CMK (cell line): ENCODE data around the gene TMC6.

Source experiments
- DNase-seq: peaks from one replicate; pipeline ENCODE4 v3.0.0-alpha.2; 2010; ENCODE audit warnings: low read depth

TMC6 gene

DNA sequence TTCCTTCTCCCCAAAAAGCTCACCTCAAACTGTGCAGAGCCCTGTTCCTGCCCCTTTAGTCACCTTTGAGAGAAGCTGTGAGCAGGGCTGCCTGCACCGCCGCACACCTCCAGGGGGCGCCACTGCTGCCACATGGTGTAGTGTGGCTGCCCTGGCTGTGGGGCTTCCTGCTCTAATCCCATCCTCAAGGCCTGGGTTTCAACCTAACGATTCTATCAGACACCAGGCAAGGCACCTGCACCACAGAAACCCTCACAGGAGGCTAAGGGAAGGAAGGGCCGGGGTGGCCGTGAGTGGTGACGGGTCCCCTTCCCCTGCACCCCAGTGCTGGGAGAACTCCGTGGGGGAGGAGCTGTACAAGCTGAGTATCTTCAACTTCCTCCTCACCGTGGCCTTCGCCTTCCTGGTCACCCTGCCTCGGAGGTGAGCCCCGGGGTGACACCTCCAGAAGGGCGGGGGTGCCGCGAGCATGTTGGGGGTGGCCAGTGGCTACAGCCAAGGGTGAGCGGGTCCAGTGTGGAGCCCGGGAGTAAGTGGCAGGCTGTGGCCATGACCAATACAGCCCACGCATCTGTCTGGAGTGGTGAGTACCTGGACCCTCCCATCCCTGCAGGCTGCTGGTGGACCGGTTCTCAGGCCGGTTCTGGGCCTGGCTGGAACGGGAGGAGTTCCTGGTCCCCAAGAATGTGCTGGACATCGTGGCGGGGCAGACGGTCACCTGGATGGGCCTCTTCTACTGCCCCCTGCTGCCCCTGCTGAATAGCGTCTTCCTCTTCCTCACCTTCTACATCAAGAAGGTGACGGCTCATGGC is 9.0 kb upstream of the TMC6 start:
- DNase-seq, result no peak

DNA sequence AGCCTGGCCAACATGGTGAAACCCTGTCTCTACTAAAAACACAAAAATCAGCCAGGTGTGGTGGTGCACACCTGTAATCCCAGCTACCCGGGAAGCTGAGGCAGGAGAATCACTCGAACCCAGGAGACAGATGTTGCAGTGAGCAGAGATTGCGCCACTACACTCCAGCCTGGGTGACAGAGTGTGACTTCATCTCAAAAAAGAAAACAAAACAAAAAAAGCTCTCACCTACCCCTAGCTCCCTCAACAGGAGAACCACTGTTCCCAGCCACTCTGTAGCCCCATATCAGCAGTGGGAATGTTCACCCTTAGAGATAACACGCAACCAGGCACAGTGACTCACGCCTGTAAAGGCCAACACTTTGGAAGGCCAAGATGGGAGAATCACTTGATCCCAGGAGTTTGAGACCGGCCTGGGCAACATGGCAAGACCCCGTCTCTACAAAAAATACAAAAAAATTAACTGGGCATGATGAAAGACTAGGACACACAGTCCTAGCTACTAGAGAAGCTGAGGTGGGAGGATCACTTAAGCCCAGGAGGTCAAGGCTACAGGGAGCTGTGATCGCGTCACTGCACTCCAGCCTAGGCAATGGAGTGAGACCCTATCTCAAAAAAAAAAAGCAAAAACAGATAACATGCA is 7.4 kb upstream of the TMC6 start:
- DNase-seq, result no peak

GRCh38 chr17:78134899-78135385 is 6.4 kb upstream of the TMC6 start:
- no peak for DNase-seq

- DNase-seq, result no peak
Measured at GRCh38 chr17:78133971-78134898, 5.7 kb upstream of the TMC6 start.

DNA sequence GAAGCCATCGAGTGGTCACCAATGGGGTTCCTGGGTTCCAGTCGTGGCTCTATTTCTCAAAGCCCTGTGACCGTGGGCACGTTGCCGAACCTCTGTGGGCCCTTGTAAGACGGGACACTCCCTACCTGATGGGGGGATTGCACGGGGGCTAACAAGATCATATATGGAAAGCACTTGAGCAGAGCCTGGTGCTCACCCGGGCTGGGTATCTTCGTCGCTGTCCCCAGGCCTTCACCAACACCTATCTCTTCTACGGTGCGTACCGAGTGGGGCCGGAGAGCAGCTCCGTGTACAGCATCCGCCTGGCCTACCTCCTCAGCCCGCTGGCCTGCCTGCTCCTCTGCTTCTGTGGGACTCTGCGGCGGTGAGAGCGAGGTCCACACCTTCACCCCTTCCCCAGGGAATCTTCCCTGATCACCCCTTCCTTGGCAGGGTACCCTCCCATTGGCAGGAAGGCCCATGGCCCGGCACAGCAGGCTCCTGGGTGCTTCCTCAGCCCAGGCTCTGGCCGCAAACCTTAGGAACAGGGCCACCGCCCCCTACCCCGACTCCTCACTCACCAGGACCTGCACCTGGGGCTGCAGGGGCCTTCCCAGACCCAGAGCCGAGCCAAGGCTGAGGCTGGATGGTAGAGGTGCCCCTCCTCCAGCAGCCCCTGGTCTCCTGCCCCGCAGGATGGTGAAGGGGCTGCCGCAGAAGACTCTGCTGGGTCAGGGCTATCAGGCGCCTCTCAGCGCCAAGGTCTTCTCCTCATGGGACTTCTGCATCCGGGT is 4.8 kb upstream of the TMC6 start:
- DNase-seq, result no peak

GRCh38 chr17:78132767-78133178 is 4.2 kb upstream of the TMC6 start:
- no peak for DNase-seq

DNA sequence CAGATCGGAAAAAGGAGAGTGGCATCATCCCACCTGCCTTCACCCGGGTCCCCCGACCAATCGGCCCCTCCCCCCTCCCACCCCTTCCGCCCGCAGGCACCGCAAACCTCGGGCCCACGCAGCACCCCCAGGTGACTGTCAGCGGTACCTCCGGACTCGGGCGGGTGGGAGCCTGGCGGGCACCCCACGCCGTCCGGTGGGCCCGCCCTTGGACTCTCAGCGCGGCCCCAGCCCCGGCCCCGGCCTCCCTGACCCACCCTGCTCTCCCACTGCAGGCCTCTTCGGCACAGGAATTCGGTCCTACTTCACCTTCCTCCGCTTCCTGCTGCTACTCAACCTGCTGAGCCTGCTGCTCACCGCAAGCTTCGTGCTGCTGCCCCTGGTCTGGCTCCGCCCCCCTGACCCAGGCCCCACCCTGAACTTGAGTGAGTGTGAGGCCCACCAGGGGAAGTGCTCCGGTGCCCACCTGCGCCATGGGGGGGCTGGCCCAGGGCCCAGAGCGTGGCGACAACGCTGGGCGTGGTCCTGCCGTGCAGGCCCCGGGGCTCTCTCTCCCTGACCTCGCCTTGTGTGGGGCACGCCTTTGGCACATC is 3.6 kb upstream of the TMC6 start:
- peak; percentile 73 for DNase-seq

- DNase-seq, result no peak
Measured at GRCh38 chr17:78131172-78132083, 2.9 kb upstream of the TMC6 start.

GRCh38 chr17:78130437-78131101 is 2.0 kb upstream of the TMC6 start, which contains the start of gene TMC8:
Gene TMC8 (plus strand): TSS chr17:78130771. CDS start chr17:78131589, 818 bp downstream.
- DNase-seq, result peak; percentile 87

DNA sequence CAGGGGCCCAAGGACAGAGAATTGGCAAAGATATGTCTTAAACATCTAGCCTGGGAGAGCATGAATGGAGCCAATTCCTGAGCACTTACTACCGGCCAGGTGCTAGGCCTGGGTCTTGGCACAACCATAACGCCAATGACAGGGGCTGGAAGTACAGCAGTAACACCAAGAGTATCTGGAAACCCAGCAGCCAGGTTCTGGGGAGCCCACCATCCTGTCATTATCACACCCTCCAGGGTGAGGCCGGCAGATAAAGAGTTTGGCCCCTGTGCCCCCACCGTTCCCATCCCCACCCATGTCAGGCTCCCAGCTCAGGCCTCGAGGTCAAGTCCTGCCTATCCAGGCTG is 1.5 kb upstream of the TMC6 start:
- DNase-seq, result no peak

GRCh38 chr17:78129351-78130089 is 965 bp upstream of the TMC6 start:
- DNase-seq, result peak; percentile 73

- DNase-seq, result no peak
Measured at GRCh38 chr17:78127888-78128550, 536 bp downstream of the TMC6 start.

GRCh38 chr17:78127239-78127887 is 1.2 kb downstream of the TMC6 start:
- peak; percentile 74 for DNase-seq

DNA sequence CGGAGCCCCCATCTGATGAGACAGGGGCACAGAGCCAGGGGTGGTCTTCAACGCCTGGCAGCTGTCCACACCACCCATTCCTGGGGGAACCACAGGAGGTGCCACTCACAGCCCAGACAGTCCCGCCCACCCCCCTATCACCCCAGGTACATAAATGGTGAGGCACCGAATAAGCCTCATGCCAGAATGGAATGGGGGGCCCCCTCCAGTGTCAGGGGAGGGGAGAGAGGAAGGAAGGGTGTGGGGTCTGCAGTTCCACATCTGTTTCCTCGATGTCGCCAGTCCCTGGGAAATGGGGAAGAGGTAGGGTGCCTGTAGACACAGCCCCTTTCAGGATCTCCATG is 1.7 kb downstream of the TMC6 start:
- peak; percentile 68 for DNase-seq

- DNase-seq, result no peak
Measured at GRCh38 chr17:78125976-78126894, 2.3 kb downstream of the TMC6 start.

DNA sequence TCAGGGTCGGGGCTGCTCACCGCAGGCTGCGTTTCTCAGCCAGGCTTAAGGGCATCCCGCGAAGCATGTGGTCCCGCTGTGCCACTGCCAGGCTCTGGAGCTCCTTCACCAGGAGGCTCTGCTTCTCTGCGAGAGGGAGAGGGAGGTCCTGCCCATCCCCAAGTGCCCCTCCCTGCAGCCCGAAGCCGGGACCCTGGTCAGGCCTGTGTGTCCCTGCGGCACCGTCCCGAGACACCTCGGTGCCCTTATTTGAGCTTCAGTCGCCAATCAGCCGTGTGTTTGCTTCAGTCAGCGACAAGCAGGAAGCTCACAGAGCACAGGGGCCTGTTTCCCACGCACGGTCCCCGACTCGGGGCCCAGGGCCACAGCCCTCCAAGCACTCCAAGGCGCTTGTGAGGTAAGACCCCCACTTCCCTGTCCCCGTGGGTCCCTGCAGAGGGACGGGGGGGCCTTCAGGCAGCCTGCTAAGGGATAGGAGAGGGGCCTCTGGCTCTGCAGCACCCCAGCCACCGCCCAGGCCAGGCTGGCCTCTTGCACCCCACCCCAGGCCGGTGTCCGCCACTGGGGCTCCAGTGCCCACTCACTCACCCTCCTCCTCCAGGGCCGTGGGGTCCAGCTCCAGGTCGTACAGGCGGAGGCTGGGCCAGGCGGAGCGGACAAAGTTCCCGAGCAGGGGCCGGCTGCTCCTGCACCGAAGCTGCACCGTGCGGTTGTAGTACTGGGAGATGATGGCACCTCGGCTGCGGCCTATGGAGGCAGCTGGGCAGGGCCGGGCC is 3.2 kb downstream of the TMC6 start:
- DNase-seq, result no peak
